ENCODE data around the gene CEP295NL. TPM values are rescaled to one million over a fixed set of nuclear protein-coding genes. Genes with fewer than 3 reads are reported as not detected.
"Not testable (repeated sequence)": the region's sequence is repeated elsewhere in the genome, so short reads cannot be mapped to it uniquely, and the experiment has no call there.

Gene CEP295NL
- total and polyA plus RNA-seq, 4 donors: 0.39 to 8.3 (median 4.9) TPM

- H3K4me3 ChIP-seq: no peak overlapping the region
- peaks cover 0 to 3% (median 0%) of the 10 kb centered on the region in 4 donors for H3K36me3 ChIP-seq (ENCODE audit: control insufficient read depth in 4 of 4, insufficient read depth in 4 of 4, low read length in 4 of 4)
- H3K4me1 ChIP-seq (ENCODE audit: control insufficient read depth in 5 of 5, insufficient read depth in 5 of 5, low read length in 5 of 5): peaks cover 0 to 6% (median 0%) of the 10 kb centered on the region in 5 donors
- H3K9ac ChIP-seq (ENCODE audit: insufficient read depth in 1 of 2, low read length in 2 of 2): no peak overlapping the region
- WGBS, 2 donors: 73 to 90% methylated on average over 7 of the region's 7 CpGs
- no peaks in the 10 kb centered on the region for H3K27me3 ChIP-seq (ENCODE audit: control insufficient read depth in 3 of 3, insufficient read depth in 3 of 3, low read length in 2 of 3)
- ATAC-seq (ENCODE audit: insufficient read depth, low FRiP score) (no peak), DNase-seq (no peak)
- peaks cover 0 to 12% (median 6%) of the 10 kb centered on the region in 4 donors for H3K9me3 ChIP-seq (ENCODE audit: control insufficient read depth in 4 of 4, insufficient read depth in 3 of 4, low read length in 3 of 4)
- TF ChIP-seq, protein P1, sequence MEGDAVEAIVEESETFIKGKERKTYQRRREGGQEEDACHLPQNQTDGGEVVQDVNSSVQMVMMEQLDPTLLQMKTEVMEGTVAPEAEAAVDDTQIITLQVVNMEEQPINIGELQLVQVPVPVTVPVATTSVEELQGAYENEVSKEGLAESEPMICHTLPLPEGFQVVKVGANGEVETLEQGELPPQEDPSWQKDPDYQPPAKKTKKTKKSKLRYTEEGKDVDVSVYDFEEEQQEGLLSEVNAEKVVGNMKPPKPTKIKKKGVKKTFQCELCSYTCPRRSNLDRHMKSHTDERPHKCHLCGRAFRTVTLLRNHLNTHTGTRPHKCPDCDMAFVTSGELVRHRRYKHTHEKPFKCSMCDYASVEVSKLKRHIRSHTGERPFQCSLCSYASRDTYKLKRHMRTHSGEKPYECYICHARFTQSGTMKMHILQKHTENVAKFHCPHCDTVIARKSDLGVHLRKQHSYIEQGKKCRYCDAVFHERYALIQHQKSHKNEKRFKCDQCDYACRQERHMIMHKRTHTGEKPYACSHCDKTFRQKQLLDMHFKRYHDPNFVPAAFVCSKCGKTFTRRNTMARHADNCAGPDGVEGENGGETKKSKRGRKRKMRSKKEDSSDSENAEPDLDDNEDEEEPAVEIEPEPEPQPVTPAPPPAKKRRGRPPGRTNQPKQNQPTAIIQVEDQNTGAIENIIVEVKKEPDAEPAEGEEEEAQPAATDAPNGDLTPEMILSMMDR (IDR thresholded peaks at IDR 0.05; ENCODE audit: control extremely low read depth, extremely low read depth): no peak
- no peak overlapping the region for H3K27ac ChIP-seq (ENCODE audit: low read depth in 1 of 2, low read length in 1 of 2)
Observed at GRCh38 chr17:78946131-78946530, 43.1 kb upstream of the CEP295NL start.

DNA sequence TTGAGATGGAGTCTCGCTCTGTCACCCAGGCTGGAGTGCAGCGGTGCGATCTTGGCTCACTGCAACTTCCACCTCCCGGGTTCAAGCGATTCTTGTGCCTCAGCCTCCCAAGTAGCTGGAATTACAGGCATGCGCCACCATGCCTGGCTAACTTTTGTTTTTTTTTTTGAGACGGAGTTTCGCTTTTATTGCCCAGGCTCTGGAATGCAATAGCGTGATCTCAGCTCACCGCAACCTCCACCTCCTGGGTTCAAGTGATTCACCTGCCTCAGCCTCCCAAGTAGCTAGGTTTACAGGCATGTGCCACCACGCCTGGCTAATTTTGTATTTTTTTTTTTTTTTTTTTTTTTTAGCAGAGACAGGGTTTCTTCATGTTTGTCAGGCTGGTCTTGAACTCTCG, 42.5 kb upstream of the CEP295NL start:
- not testable (repeated sequence) for DNase-seq; H3K36me3 ChIP-seq (ENCODE audit: control insufficient read depth in 4 of 4, insufficient read depth in 4 of 4, low read length in 4 of 4); H3K4me1 ChIP-seq (ENCODE audit: control insufficient read depth in 5 of 5, insufficient read depth in 5 of 5, low read length in 5 of 5); H3K9ac ChIP-seq (ENCODE audit: insufficient read depth in 1 of 2, low read length in 2 of 2); H3K9me3 ChIP-seq (ENCODE audit: control insufficient read depth in 4 of 4, insufficient read depth in 3 of 4, low read length in 3 of 4); H3K27ac ChIP-seq (ENCODE audit: low read depth in 1 of 2, low read length in 1 of 2); H3K4me3 ChIP-seq; H3K27me3 ChIP-seq (ENCODE audit: control insufficient read depth in 3 of 3, insufficient read depth in 3 of 3, low read length in 2 of 3); ATAC-seq (ENCODE audit: insufficient read depth, low FRiP score)
- 94 to 95% methylated on average over 12 of the region's 12 CpGs for WGBS, 2 donors

DNA sequence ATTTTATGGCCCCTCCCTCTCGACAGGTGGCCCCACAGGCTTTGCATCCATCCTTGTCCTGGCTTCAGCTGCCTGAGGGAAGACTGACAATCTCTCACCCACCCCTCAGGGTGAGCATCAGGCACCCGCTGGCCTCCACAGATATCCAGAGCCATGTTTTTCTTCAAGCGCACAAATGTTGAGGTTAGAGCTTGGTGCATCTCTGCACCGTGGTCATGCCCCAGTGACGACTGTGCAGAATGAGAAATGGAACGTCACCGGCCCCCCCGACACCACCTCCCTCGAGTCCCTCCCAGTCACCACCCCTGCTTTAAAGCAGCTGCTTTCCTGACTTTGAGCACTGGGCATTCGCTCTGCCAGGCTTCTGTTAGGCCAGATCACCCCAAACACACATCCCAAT, 42.0 kb upstream of the CEP295NL start:
- Histone ChIP-seq H3K4me1 (ENCODE audit: control insufficient read depth in 5 of 5, insufficient read depth in 5 of 5, low read length in 5 of 5) (peaks cover 0 to 10% (median 0%) of the 10 kb centered on the region in 5 donors), H3K27ac (ENCODE audit: low read depth in 1 of 2, low read length in 1 of 2) (no peak overlapping the region), H3K4me3 (no peak overlapping the region), H3K36me3 (ENCODE audit: control insufficient read depth in 4 of 4, insufficient read depth in 4 of 4, low read length in 4 of 4) (no peaks in the 10 kb centered on the region), H3K9ac (ENCODE audit: insufficient read depth in 1 of 2, low read length in 2 of 2) (no peak overlapping the region), H3K9me3 (ENCODE audit: control insufficient read depth in 4 of 4, insufficient read depth in 3 of 4, low read length in 3 of 4) (peaks cover 0 to 2% (median 0%) of the 10 kb centered on the region in 4 donors), H3K27me3 (ENCODE audit: control insufficient read depth in 3 of 3, insufficient read depth in 3 of 3, low read length in 2 of 3) (no peaks in the 10 kb centered on the region)
- DNase-seq: no peak
- no peak for ATAC-seq (ENCODE audit: insufficient read depth, low FRiP score)
- WGBS, 2 donors: 83 to 86% methylated on average over 10 of the region's 10 CpGs
- TF ChIP-seq, protein P1 (IDR thresholded peaks at IDR 0.05; ENCODE audit: control extremely low read depth, extremely low read depth): no peak

GRCh38 chr17:78944026-78944425, 41.0 kb upstream of the CEP295NL start:
- Histone ChIP-seq H3K4me3 (no peak overlapping the region), H3K27me3 (ENCODE audit: control insufficient read depth in 3 of 3, insufficient read depth in 3 of 3, low read length in 2 of 3) (no peaks in the 10 kb centered on the region), H3K27ac (ENCODE audit: low read depth in 1 of 2, low read length in 1 of 2) (no peak overlapping the region), H3K9me3 (ENCODE audit: control insufficient read depth in 4 of 4, insufficient read depth in 3 of 4, low read length in 3 of 4) (no peaks in the 10 kb centered on the region), H3K4me1 (ENCODE audit: control insufficient read depth in 5 of 5, insufficient read depth in 5 of 5, low read length in 5 of 5) (peaks cover 0 to 10% (median 0%) of the 10 kb centered on the region in 5 donors), H3K9ac (ENCODE audit: insufficient read depth in 1 of 2, low read length in 2 of 2) (no peak overlapping the region), H3K36me3 (ENCODE audit: control insufficient read depth in 4 of 4, insufficient read depth in 4 of 4, low read length in 4 of 4) (no peaks in the 10 kb centered on the region)
- no peak for DNase-seq
- WGBS, 2 donors: 89 to 98% methylated on average over 7 of the region's 7 CpGs
- TF ChIP-seq, protein P1 (IDR thresholded peaks at IDR 0.05; ENCODE audit: control extremely low read depth, extremely low read depth): no peak
- no peak for ATAC-seq (ENCODE audit: insufficient read depth, low FRiP score)

Data from lung (tissue), 12 donors.